CD4-positive, alpha-beta T cell (primary cell): ENCODE measurements around the gene KRT6B. TPM values are rescaled to one million over a fixed set of nuclear protein-coding genes. Genes with fewer than 3 reads are reported as not detected.

Source experiments
- ATAC-seq: fragments of 200-7000 bp; cut with Tn5 transposase; one replicate; pipeline ENCODE4 v1.10.0; 2022; ENCODE audit warnings: mild to moderate bottlenecking; ENCODE audit not compliant: poor library complexity
- CTCF ChIA-PET: fragments of 350-600 bp; sonication (Branson Sonifier 250); formaldehyde crosslinking; loops from one replicate; lab custom pipeline; 2021; ENCODE audit warnings: antibody characterized with exemption, inconsistent platforms; lab: Charles Lee
- POLR2A ChIA-PET: fragments of 350-600 bp; sonication (Branson Sonifier 250); formaldehyde crosslinking; loops from one replicate; lab custom pipeline; 2021; ENCODE audit warnings: antibody characterized with exemption, inconsistent platforms; lab: Charles Lee
- DNase-seq, 14 experiments: peaks; one replicate each; pipeline ENCODE4 v3.0.0-alpha.2; 2013 to 2020; ENCODE audit warnings: mixed read lengths in 2 of 14
- H3K27ac ChIP-seq, 2 donors: one replicate each; pipeline versions ENCODE4 v1.5.1 to v1.7.0; 2013; ENCODE audit warnings: low read length in 2 of 2, low read depth in 1 of 2, mild to moderate bottlenecking in 1 of 2
- H3K27me3 ChIP-seq, 2 experiments: 1 replicate in 1 of 2; 2 replicates in 1 of 2; pipeline versions ENCODE4 v1.6.1 to v1.7.0; 2013; ENCODE audit warnings: low read length in 2 of 2, control low read depth in 1 of 2, mild to moderate bottlenecking in 1 of 2, moderate library complexity in 1 of 2; ENCODE audit not compliant: insufficient read depth in 2 of 2, control insufficient read depth in 1 of 2
- H3K36me3 ChIP-seq: one replicate; pipeline ENCODE4 v1.6.1; 2013; ENCODE audit warnings: low read length, control low read depth; ENCODE audit not compliant: insufficient read depth
- H3K4me1 ChIP-seq: one replicate; pipeline ENCODE4 v1.6.1; 2013; ENCODE audit warnings: low read length, control low read depth; ENCODE audit not compliant: insufficient read depth
- H3K4me3 ChIP-seq: one replicate; pipeline ENCODE4 v1.5.1; 2013; ENCODE audit warnings: mild to moderate bottlenecking, low read length, moderate library complexity
- H3K9me3 ChIP-seq, 2 experiments: 1 replicate in 1 of 2; 2 replicates in 1 of 2; pipeline versions ENCODE4 v1.6.1 to v1.7.0; 2013; ENCODE audit warnings: low read length in 2 of 2, mild to moderate bottlenecking in 2 of 2, control low read depth in 1 of 2, moderate library complexity in 1 of 2; ENCODE audit not compliant: control insufficient read depth in 1 of 2, insufficient read depth in 1 of 2
- H3K27ac Mint-ChIP-seq: one replicate; pipeline ENCODE4 v1.8.0; 2020; ENCODE audit warnings: mixed read lengths
- H3K27me3 Mint-ChIP-seq: one replicate; pipeline ENCODE4 v1.8.0; 2021; ENCODE audit warnings: mixed read lengths
- H3K36me3 Mint-ChIP-seq: one replicate; pipeline ENCODE4 v1.8.0; 2021; ENCODE audit warnings: low read depth, mixed read lengths
- H3K4me1 Mint-ChIP-seq: one replicate; pipeline ENCODE4 v1.8.0; 2021; ENCODE audit warnings: low read depth, mixed read lengths
- H3K4me3 Mint-ChIP-seq: one replicate; pipeline ENCODE4 v1.8.0; 2020; ENCODE audit warnings: mild to moderate bottlenecking, mixed read lengths
- H3K9me3 Mint-ChIP-seq: one replicate; pipeline ENCODE4 v1.8.0; 2020; ENCODE audit warnings: mixed read lengths
- CTCF ChIP-seq: fragments of 200-600 bp; IDR thresholded peaks from one replicate; pipeline ENCODE4 v1.8.0; 2022; ENCODE audit warnings: antibody characterized with exemption, mild to moderate bottlenecking
- intact Hi-C, 2 experiments: fragments of 100-400 bp; cut with DNase I in 1 of 2; cut with micrococcal nuclease in 1 of 2; formaldehyde crosslinking; loops; one replicate each; pipeline versions ENCODE4 v1.15.1 to v1.9.0; 2023 to 2025; cut with DNase I, micrococcal nuclease
- total RNA-seq, 174 experiments: library from RNA in 2 of 174; stranded (reverse) in 2 of 174; gene quantifications; one replicate each; pipeline ENCODE4 v1.2.3 and lab custom pipeline; 2021 to 2026

KRT6B gene
- total RNA-seq, 2 experiments from 2014 or later, result not detected

GRCh38 chr12:52416795-52417194, 35.2 kb downstream of the KRT6B start:
- peaks cover 0 to 3% of the 10 kb centered on the region in 2 experiments for H3K9me3 ChIP-seq
- H3K4me3 Mint-ChIP-seq, result no peak overlapping the region
- ATAC-seq, result no peak
- H3K9me3 Mint-ChIP-seq, result no peaks in the 10 kb centered on the region
- no peak for DNase-seq
- TF ChIP-seq CTCF, result no peak
- ChIA-PET CTCF (no interaction called here), POLR2A (no interaction called here)
- no peaks in the 10 kb centered on the region for H3K36me3 ChIP-seq
- H3K36me3 Mint-ChIP-seq, result no peaks in the 10 kb centered on the region
- H3K4me3 ChIP-seq, result no peak overlapping the region
- no peaks in the 10 kb centered on the region for H3K4me1 Mint-ChIP-seq
- no peaks in the 10 kb centered on the region for H3K4me1 ChIP-seq
- H3K27ac ChIP-seq, result no peak overlapping the region
- no peaks in the 10 kb centered on the region for H3K27me3 ChIP-seq
- intact Hi-C loops, result no loop called here
- peaks cover 16% of the 10 kb centered on the region for H3K27me3 Mint-ChIP-seq
- H3K27ac Mint-ChIP-seq, result no peak overlapping the region

- no peaks in the 10 kb centered on the region for H3K9me3 ChIP-seq
- H3K27me3 ChIP-seq, result no peaks in the 10 kb centered on the region
- Mint-ChIP-seq H3K4me3 (no peak overlapping the region), H3K27me3 (peaks cover 19% of the 10 kb centered on the region), H3K27ac (no peak overlapping the region), H3K36me3 (no peaks in the 10 kb centered on the region), H3K9me3 (no peaks in the 10 kb centered on the region), H3K4me1 (no peaks in the 10 kb centered on the region)
- no peak overlapping the region for H3K4me3 ChIP-seq
- no peak for TF ChIP-seq CTCF
- H3K4me1 ChIP-seq, result no peaks in the 10 kb centered on the region
- POLR2A ChIA-PET, result no interaction called here
- intact Hi-C loops, result no loop called here
- CTCF ChIA-PET, result no interaction called here
- no peaks in the 10 kb centered on the region for H3K36me3 ChIP-seq
- ATAC-seq (no peak), DNase-seq (no peak)
- no peak overlapping the region for H3K27ac ChIP-seq
Measured at GRCh38 chr12:52415870-52416750, 35.8 kb downstream of the KRT6B start.

- ChIA-PET CTCF (no interaction called here), POLR2A (no interaction called here)
Measured at GRCh38 chr12:52414936-52415335, 37.0 kb downstream of the KRT6B start.

More at GRCh38 chr12:52414936-52415335, 37.0 kb downstream of the KRT6B start:
- H3K27ac ChIP-seq, result no peak overlapping the region
- no peaks in the 10 kb centered on the region for H3K9me3 ChIP-seq
- H3K27me3 ChIP-seq, result no peaks in the 10 kb centered on the region
- H3K36me3 Mint-ChIP-seq, result no peaks in the 10 kb centered on the region
- H3K9me3 Mint-ChIP-seq, result no peaks in the 10 kb centered on the region
- no peak for DNase-seq
- no peak overlapping the region for H3K27ac Mint-ChIP-seq
- intact Hi-C loops, result no loop called here
- no peak overlapping the region for H3K4me3 Mint-ChIP-seq
- H3K4me3 ChIP-seq, result no peak overlapping the region
- no peaks in the 10 kb centered on the region for H3K4me1 ChIP-seq
- no peak for TF ChIP-seq CTCF
- no peaks in the 10 kb centered on the region for H3K36me3 ChIP-seq
- no peaks in the 10 kb centered on the region for H3K4me1 Mint-ChIP-seq
- peaks cover 23% of the 10 kb centered on the region for H3K27me3 Mint-ChIP-seq
- ATAC-seq, result no peak
